ENCODE results near the gene RIMBP2.

GRCh38 chr12:130549361-130549760 is 166.7 kb downstream of the RIMBP2 start:
- TF ChIP-seq, protein P1, sequence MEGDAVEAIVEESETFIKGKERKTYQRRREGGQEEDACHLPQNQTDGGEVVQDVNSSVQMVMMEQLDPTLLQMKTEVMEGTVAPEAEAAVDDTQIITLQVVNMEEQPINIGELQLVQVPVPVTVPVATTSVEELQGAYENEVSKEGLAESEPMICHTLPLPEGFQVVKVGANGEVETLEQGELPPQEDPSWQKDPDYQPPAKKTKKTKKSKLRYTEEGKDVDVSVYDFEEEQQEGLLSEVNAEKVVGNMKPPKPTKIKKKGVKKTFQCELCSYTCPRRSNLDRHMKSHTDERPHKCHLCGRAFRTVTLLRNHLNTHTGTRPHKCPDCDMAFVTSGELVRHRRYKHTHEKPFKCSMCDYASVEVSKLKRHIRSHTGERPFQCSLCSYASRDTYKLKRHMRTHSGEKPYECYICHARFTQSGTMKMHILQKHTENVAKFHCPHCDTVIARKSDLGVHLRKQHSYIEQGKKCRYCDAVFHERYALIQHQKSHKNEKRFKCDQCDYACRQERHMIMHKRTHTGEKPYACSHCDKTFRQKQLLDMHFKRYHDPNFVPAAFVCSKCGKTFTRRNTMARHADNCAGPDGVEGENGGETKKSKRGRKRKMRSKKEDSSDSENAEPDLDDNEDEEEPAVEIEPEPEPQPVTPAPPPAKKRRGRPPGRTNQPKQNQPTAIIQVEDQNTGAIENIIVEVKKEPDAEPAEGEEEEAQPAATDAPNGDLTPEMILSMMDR (IDR thresholded peaks at IDR 0.05), result no peak
- no peak for TF ChIP-seq POLR2A (IDR thresholded peaks at IDR 0.05; ENCODE audit: low read depth)
